Stomach smooth muscle (tissue), 2 donors: Measurements from ENCODE around the gene CACNA2D2.

ENCODE experiments used
- H3K27ac ChIP-seq: one replicate; pipeline ENCODE4 v1.7.0; 2013; ENCODE audit warnings: mild to moderate bottlenecking, low read length, inconsistent platforms
- H3K27me3 ChIP-seq, 2 donors: one replicate each; pipeline ENCODE4 v1.7.0; 2013; ENCODE audit warnings: low read length in 2 of 2; ENCODE audit not compliant: insufficient read depth in 2 of 2, control insufficient read depth in 1 of 2
- H3K36me3 ChIP-seq, 2 donors: one replicate each; pipeline ENCODE4 v1.7.0; 2013; ENCODE audit warnings: low read length in 2 of 2; ENCODE audit not compliant: control insufficient read depth in 2 of 2, insufficient read depth in 2 of 2
- H3K4me1 ChIP-seq: one replicate; pipeline ENCODE4 v1.7.0; 2013; ENCODE audit warnings: low read length; ENCODE audit not compliant: control insufficient read depth, insufficient read depth
- H3K4me3 ChIP-seq, 2 donors: one replicate each; pipeline ENCODE4 v1.7.0; 2013; ENCODE audit warnings: low read length in 2 of 2
- H3K9ac ChIP-seq, 2 donors: one replicate each; pipeline ENCODE4 v1.7.0; 2013; ENCODE audit warnings: low read length in 2 of 2, mild to moderate bottlenecking in 1 of 2
- H3K9me3 ChIP-seq, 2 donors: one replicate each; pipeline ENCODE4 v1.7.0; 2013; ENCODE audit warnings: low read length in 2 of 2; ENCODE audit not compliant: control insufficient read depth in 2 of 2
- donor health status: healthy.
- donor health status: Pancreatic carcinoma.

The CACNA2D2 gene

GRCh38 chr3:50318615-50319014 lies 184.8 kb downstream of the CACNA2D2 start:
- Histone ChIP-seq H3K36me3 (peaks cover 10 to 30% of the 10 kb centered on the region in 2 donors), H3K9ac (peak overlapping the region; percentile 8 to 36), H3K9me3 (no peaks in the 10 kb centered on the region), H3K27me3 (no peaks in the 10 kb centered on the region), H3K4me3 (peak overlapping the region in 1 of 2 donors; percentile 40), H3K27ac (peak overlapping the region; percentile 11), H3K4me1 (peaks cover 47% of the 10 kb centered on the region)

- Histone ChIP-seq H3K9me3 (no peaks in the 10 kb centered on the region), H3K36me3 (peaks cover 10 to 30% of the 10 kb centered on the region in 2 donors), H3K4me1 (peaks cover 47% of the 10 kb centered on the region), H3K9ac (peak overlapping the region; percentile 5 to 8), H3K4me3 (peak overlapping the region in 1 of 2 donors; percentile 40), H3K27me3 (no peaks in the 10 kb centered on the region), H3K27ac (no peak overlapping the region)
These were observed 185.3 kb downstream of the CACNA2D2 start for GRCh38 chr3:50318163-50318562.

GRCh38 chr3:50317300-50317699 lies 186.1 kb downstream of the CACNA2D2 start:
- H3K9me3 ChIP-seq, result no peaks in the 10 kb centered on the region
- H3K4me1 ChIP-seq, result peaks cover 41% of the 10 kb centered on the region
- no peaks in the 10 kb centered on the region for H3K27me3 ChIP-seq
- no peak overlapping the region for H3K27ac ChIP-seq
- no peak overlapping the region for H3K4me3 ChIP-seq
- peak overlapping the region in 1 of 2 donors; percentile 47 for H3K9ac ChIP-seq
- peaks cover 10 to 30% of the 10 kb centered on the region in 2 donors for H3K36me3 ChIP-seq

GRCh38 chr3:50316657-50317242 lies 186.7 kb downstream of the CACNA2D2 start:
- Histone ChIP-seq H3K27me3 (no peaks in the 10 kb centered on the region), H3K4me3 (no peak overlapping the region), H3K36me3 (peaks cover 10 to 30% of the 10 kb centered on the region in 2 donors), H3K9me3 (no peaks in the 10 kb centered on the region), H3K27ac (no peak overlapping the region), H3K4me1 (peaks cover 36% of the 10 kb centered on the region), H3K9ac (peak overlapping the region in 1 of 2 donors; percentile 47)

GRCh38 chr3:50314816-50315215 lies 188.6 kb downstream of the CACNA2D2 start:
- Histone ChIP-seq H3K36me3 (peaks cover 10 to 30% of the 10 kb centered on the region in 2 donors), H3K27me3 (no peaks in the 10 kb centered on the region), H3K27ac (no peak overlapping the region), H3K4me3 (no peak overlapping the region), H3K9ac (no peak overlapping the region), H3K4me1 (peaks cover 26% of the 10 kb centered on the region), H3K9me3 (no peaks in the 10 kb centered on the region)

GRCh38 chr3:50314342-50314741 lies 189.1 kb downstream of the CACNA2D2 start:
- H3K4me3 ChIP-seq, result no peak overlapping the region
- no peaks in the 10 kb centered on the region for H3K9me3 ChIP-seq
- peaks cover 21% of the 10 kb centered on the region for H3K4me1 ChIP-seq
- no peaks in the 10 kb centered on the region for H3K27me3 ChIP-seq
- H3K27ac ChIP-seq, result no peak overlapping the region
- no peak overlapping the region for H3K9ac ChIP-seq
- H3K36me3 ChIP-seq, result peaks cover 10 to 28% of the 10 kb centered on the region in 2 donors
